NCI-H748 (cell line): ENCODE measurements around the gene DISP3.

ENCODE experiments used
- DNase-seq: peaks from one replicate; lab custom pipeline; 2025; ENCODE audit not compliant: unreplicated experiment; lab: John Stamatoyannopoulos, UW

DISP3 gene

GRCh38 chr1:11525516-11525915 lies 46.6 kb downstream of the DISP3 start:
- no peak for DNase-seq

- DNase-seq = no peak
Observed at GRCh38 chr1:11526071-11526895, 47.3 kb downstream of the DISP3 start.

DNA sequence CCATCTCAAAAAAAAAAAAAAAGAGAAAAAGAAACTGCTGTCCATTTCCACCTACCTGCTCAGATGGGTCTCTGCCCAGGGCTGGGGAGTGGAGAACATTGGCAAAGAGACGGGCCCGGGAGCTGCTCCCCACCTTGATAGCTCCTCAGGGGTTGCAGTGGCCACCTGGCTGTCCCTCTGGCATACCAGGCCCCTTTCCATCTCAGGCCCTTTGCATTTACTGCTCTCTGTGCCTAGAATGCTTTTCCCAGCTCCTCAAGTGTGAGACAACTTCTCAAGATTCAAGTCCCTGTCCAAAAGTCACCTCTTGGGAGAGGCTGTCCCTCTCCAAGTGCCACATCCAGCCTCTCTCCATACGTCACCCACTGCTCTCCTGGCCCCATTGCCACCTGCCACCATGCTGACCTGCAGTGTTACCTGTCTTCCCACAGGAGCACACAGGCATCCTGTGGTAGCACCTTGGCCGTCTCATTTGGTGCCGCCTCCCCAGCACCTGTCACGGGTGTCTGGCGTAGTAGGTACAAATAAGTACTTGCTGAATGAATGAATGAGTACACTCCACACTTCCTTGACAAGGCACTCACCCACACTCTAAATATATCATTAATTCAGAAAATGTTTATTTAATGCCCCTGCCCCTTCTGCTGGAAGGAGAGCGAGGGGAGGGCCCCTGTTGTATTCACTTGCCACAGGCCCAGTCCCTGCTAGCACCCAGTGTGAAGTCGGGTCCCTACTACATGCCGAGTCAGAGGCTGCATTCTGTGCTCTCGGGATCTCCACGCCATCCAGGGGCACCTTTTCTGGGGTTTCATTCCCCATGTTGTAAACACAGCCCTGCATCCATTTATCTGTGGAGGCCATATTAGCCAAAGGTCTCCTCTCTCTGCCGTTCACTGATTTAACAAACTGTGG lies 48.8 kb downstream of the DISP3 start:
- DNase-seq = no peak

DNA sequence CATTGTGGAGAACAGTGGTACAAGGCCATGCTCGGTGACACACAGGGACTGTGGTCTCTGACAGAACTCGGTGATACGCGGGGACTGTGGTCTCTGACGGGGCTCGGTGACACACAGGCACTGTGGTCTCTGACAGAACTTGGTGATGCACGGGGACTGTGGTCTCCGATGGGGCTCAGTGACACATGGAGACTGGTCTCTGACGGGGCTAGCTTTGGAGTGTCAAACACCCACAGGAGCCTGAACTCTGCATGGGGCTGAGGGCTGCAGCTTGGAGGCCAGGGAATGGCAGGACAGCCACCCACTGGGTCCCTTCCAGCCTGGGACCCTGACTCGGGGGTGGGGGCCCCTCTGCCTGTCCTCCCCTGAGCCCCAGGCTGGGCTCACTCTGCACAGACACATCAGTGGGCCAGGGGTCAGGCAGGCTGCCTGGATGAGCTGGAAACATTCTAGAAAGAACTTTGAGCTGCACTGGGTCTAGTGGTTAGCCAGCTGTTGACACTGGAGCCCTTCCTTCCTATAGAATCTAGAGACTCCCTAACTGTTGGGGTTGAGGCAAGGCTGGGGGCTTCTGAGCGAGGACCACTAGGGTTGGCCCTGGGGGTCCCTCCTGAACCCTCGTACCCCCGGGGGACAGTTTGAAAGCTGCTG lies 49.8 kb downstream of the DISP3 start:
- no peak for DNase-seq

- no peak for DNase-seq
Observed at GRCh38 chr1:11529330-11529729, 50.4 kb downstream of the DISP3 start.

DNA sequence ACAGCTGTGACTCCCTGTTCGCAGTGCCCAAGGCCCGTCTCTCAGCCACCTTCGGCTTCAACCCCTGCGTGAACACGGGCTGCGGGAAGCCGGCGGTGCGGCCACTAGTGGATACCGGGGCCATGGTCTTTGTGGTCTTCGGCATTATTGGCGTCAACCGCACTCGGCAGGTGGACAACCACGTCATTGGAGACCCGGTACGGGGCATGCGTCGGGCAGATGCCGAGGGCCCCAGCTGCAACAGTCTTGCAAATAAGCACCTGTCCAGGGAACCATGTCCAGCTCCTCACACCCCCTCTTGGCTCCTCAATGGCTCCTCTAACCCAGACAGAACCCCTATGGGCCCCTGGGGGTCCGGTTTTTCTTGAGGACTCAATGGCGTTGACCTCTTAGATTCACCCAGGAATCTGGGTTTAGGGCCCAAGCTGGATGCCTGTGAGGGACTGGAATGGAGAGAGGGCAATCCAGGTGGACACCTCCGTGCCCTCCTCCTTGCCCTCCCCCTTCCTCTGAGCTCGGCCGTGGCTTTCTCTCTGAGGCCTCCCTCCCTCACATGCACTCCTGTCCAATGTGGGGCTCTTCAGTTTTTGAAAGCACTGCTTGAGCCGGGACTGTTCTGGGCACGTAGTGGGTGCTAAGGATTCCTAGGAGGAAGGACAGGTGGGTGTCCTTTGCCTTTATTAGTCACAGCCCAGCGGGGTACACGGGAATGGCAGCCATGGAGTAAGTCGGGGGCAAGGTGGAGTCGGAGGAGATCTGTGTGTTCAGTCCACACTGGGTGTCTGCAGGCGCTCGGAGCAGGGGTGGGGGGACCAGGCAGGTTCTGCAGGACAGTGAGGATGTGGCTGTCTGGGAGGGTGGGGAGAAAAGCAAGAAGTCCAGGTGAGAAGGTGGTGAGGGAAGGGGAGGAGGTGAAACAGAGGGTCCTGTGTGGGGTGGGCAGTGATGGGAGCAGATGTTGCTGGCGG lies 51.1 kb downstream of the DISP3 start:
- DNase-seq = no peak

DNA sequence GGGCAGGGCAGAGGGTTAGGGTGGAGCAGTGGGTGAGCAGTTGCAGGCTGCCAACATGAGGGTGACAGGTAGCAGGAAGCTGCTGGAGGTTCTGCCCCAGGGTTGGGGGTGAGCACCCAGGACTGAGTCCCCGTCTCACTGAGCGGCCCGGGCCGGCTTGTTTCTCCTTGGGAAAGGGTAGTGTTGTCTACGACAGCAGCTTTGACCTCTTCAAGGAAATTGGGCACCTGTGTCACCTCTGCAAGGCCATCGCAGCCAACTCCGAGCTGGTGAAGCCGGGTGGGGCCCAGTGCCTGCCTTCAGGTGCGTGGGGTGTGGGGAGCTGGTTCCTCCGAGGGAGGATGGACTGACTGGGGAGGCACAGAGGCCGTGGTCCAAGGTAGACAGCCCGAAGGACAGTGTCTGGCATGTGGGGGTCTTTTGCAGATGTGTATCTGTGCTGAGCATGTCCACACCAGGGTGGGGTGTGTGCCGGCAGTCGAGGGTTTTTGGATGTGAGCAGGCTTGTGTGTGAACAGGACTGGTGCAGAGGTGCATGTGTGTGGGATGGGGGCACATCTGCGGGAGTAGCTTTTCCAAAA lies 51.9 kb downstream of the DISP3 start:
- DNase-seq = no peak

DNA sequence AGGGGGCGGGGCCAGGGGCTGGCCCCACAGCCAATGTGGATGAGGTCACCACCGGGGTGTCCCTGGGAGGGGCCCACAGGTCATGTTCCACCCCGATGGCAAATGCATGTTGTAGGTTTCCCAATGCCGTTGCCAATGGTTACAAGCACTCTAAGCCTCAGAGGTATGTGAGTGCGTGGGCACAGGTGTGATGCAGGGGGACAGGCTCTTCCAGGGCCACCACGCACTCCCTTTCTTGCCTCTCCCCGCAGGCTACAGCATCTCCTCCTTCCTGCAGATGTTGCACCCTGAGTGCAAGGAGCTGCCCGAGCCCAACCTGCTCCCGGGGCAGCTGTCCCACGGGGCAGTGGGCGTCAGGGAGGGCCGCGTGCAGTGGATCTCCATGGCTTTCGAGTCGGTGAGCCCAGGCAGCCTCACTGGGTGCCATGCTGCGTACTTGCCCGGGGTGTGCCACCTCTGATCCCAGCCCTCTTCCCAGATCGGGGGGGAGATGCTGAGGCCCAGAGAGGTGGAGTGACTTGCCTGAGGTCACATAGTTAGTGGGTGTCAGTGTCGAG lies 52.4 kb downstream of the DISP3 start:
- peak; percentile 3 for DNase-seq

- DNase-seq = no peak
Observed at GRCh38 chr1:11531943-11532342, 53.0 kb downstream of the DISP3 start.

- no peak for DNase-seq
Observed at GRCh38 chr1:11533790-11534787, 55.1 kb downstream of the DISP3 start.

DNA sequence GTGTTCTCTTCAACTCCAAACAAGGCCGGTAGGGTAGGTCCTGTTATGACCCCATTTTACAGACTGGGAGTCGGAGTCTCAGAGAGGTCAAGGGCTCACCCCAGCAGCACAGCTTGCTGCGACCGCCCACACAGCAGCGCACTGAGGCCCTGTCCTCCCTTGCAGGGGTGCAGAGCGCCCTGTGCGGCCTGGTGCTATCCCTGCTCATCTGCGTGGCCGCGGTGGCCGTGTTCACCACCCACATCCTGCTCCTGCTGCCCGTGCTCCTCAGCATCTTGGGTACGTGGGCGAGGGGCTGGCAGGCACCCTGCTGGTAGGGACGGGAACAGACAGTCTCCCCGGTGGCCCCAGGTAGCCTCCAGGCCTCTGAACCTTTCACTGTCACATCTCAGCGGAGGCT lies 55.9 kb downstream of the DISP3 start:
- DNase-seq = no peak

DNA sequence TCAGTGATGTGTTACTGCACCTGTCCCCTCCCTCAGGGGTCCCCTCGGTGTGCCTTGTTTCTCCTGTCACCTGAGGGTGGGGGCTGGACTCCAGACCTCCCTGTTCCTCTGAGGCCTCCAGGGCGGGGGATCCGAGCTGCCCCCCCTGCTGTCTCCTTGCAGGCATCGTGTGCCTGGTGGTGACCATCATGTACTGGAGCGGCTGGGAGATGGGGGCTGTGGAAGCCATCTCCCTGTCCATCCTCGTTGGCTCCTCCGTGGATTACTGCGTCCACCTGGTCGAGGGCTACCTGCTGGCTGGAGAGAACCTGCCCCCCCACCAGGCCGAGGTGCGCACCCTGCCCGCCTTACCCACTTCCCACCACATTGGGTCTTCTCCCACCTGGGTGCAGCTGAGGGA lies 56.4 kb downstream of the DISP3 start:
- DNase-seq = no peak

DNA sequence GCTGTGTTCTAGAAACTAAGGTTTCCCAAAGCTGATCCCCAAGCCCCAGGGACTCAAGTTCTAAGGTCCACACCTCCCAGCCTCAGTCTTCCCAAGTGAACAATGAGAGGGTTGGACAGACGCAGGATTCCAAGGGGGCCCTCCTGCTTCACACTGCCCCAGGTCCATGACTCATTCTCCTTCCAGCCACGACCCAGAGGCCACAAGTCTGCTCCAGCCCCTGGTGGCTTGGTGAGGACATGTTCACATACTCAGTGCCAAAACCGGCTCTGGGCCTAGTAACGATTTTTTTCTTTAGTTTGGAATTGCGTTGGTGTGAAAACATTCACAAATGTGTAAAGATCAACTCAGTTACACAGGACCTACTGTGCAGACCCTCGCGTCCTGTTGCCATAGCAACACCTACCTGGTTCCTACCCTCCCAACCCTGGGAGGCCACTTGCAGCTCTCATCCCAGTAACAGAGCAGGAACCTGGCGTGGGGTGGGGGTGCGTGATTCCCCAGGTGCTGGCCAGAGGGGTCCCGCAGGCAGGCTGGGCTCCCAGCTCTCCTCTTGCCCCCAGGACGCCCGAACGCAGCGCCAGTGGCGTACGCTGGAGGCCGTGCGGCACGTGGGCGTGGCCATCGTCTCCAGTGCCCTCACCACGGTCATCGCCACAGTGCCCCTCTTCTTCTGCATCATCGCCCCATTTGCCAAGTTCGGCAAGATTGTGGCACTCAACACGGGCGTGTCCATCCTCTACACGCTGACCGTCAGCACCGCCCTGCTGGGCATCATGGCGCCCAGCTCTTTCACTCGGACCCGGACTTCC lies 57.0 kb downstream of the DISP3 start:
- no peak for DNase-seq

DNA sequence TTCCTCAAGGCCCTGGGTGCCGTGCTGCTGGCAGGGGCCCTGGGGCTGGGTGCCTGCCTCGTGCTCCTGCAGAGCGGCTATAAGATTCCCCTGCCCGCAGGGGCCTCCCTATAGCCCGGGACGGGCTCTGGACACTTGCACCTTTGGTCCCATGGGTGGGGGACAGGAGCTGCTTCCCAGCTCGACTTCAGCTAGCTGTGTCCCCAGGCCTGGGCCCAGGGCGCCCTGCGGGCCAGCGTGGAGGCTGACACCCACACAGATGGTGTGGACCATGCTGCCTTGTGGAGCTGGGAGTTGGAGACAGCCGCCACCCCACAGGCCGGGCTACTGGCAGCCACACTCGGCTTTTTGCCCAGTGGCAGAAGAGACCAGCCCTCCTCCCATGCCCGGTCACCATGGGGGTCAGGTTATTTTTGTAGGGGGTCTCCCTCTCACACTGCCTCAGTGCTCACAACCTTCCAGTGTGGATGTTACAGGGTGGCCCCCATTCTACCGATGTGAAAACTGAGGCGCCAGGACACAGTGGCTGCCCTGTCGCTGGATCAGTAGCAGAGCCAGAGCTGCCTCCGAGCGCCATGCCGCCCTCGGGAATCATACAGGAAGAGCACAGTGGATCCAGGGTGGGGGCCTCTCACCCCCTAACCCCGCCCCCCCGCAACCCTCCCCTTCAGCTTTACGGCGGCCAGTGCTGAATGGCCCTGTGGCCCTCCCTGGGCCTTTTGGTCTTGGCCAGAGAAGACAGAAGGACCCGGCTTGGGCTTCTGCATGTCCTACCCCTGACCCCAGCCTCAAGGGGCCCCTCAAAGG lies 57.8 kb downstream of the DISP3 start:
- DNase-seq = no peak

DNA sequence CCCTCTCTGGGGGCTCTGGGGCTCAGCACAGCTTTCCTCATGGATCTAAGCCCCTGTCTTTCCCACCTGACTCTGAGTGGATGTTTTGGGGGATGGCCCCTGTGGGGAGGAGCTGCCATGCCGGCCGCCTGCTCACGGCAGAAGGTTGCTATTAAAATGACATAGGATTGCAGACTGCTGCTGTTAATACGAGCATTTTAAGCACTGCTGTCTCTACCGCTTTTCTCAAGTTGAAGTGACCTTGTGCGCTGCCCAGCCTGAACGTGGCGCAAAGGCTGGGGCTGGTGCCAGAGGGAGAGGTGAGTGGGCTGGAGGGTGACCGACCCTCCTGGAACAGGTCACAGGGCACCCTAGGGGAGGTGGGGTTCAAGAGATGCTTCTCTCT lies 58.4 kb downstream of the DISP3 start:
- DNase-seq = no peak

- no peak for DNase-seq
Observed at GRCh38 chr1:11537854-11538591, 59.1 kb downstream of the DISP3 start.
